ENCODE results near the gene DYRK1A. TPM values are rescaled to one million over a fixed set of nuclear protein-coding genes. Genes with fewer than 3 reads are reported as not detected.

The DYRK1A gene
- total RNA-seq, 1 experiment from 2014 or later: 38.8 TPM

GRCh38 chr21:37472581-37472980, 106.0 kb downstream of the DYRK1A start:
- no peak for DNase-seq (ENCODE audit: extremely low read depth, low read depth)

GRCh38 chr21:37473491-37473890, 106.9 kb downstream of the DYRK1A start:
- DNase-seq (ENCODE audit: extremely low read depth, low read depth): no peak

- DNase-seq (ENCODE audit: extremely low read depth, low read depth): no peak
Observed at GRCh38 chr21:37474342-37474741, 107.8 kb downstream of the DYRK1A start.

GRCh38 chr21:37475186-37475868, 108.8 kb downstream of the DYRK1A start:
- DNase-seq (ENCODE audit: extremely low read depth, low read depth): no peak

GRCh38 chr21:37478794-37479193, 112.2 kb downstream of the DYRK1A start:
- no peak for DNase-seq (ENCODE audit: extremely low read depth, low read depth)

- DNase-seq (ENCODE audit: extremely low read depth, low read depth): no peak
Observed at GRCh38 chr21:37483776-37484175, 117.2 kb downstream of the DYRK1A start.

- DNase-seq (ENCODE audit: extremely low read depth, low read depth): no peak
Observed at GRCh38 chr21:37484535-37485474, 118.2 kb downstream of the DYRK1A start.

- no peak for DNase-seq (ENCODE audit: extremely low read depth, low read depth)
Observed at GRCh38 chr21:37489553-37489952, 123.0 kb downstream of the DYRK1A start.

- no peak for DNase-seq (ENCODE audit: extremely low read depth, low read depth)
Observed at GRCh38 chr21:37490084-37490483, 123.5 kb downstream of the DYRK1A start.

- no peak for DNase-seq (ENCODE audit: extremely low read depth, low read depth)
Observed at GRCh38 chr21:37496972-37497371, 130.4 kb downstream of the DYRK1A start.

- no peak for DNase-seq (ENCODE audit: extremely low read depth, low read depth)
Observed at GRCh38 chr21:37498664-37499063, 132.1 kb downstream of the DYRK1A start.

- no peak for DNase-seq (ENCODE audit: extremely low read depth, low read depth)
Observed at GRCh38 chr21:37502947-37503346, 136.4 kb downstream of the DYRK1A start.

GRCh38 chr21:37503848-37504467, 137.4 kb downstream of the DYRK1A start:
- no peak for DNase-seq (ENCODE audit: extremely low read depth, low read depth)

GRCh38 chr21:37505963-37506362, 139.4 kb downstream of the DYRK1A start:
- DNase-seq (ENCODE audit: extremely low read depth, low read depth): no peak

- no peak for DNase-seq (ENCODE audit: extremely low read depth, low read depth)
Observed at GRCh38 chr21:37507716-37508115, 141.1 kb downstream of the DYRK1A start.

GRCh38 chr21:37508341-37508740, 141.8 kb downstream of the DYRK1A start:
- DNase-seq (ENCODE audit: extremely low read depth, low read depth): no peak

GRCh38 chr21:37509802-37510393, 143.3 kb downstream of the DYRK1A start:
- DNase-seq (ENCODE audit: extremely low read depth, low read depth): no peak

GRCh38 chr21:37511848-37512247, 145.3 kb downstream of the DYRK1A start:
- DNase-seq (ENCODE audit: extremely low read depth, low read depth): no peak

- no peak for DNase-seq (ENCODE audit: extremely low read depth, low read depth)
Observed at GRCh38 chr21:37513383-37513782, 146.8 kb downstream of the DYRK1A start.

- no peak for DNase-seq (ENCODE audit: extremely low read depth, low read depth)
Observed at GRCh38 chr21:37514038-37514667, 147.6 kb downstream of the DYRK1A start.

- DNase-seq (ENCODE audit: extremely low read depth, low read depth): no peak
Observed at GRCh38 chr21:37516998-37517397, 150.4 kb downstream of the DYRK1A start.

Data from NCI-H460 (cell line).